ENCODE results near the gene C1orf21.

DNA sequence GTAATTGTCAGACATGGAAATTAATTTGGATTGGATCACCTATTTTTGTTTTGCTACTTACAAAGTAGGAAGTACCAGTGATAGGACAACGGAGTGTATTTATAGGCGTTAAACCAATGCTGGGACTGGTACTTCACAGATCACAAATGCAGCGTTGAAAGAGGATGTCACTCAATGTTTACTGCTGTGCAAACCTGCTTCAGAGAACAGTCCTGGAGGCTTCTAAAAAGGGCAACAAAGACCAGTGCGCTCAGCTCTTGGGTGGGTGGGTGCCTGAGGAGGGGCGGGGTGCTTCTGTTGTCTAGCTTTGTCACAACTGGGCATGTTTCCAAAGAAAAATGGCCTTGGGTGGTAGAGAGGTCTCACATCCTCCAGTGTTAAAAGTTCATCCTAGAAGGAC, 2.1 kb downstream of the C1orf21 start:
- TF ChIP-seq, protein P1, sequence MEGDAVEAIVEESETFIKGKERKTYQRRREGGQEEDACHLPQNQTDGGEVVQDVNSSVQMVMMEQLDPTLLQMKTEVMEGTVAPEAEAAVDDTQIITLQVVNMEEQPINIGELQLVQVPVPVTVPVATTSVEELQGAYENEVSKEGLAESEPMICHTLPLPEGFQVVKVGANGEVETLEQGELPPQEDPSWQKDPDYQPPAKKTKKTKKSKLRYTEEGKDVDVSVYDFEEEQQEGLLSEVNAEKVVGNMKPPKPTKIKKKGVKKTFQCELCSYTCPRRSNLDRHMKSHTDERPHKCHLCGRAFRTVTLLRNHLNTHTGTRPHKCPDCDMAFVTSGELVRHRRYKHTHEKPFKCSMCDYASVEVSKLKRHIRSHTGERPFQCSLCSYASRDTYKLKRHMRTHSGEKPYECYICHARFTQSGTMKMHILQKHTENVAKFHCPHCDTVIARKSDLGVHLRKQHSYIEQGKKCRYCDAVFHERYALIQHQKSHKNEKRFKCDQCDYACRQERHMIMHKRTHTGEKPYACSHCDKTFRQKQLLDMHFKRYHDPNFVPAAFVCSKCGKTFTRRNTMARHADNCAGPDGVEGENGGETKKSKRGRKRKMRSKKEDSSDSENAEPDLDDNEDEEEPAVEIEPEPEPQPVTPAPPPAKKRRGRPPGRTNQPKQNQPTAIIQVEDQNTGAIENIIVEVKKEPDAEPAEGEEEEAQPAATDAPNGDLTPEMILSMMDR (IDR thresholded peaks at IDR 0.05), result no peak
- TF ChIP-seq EZH2 (IDR thresholded peaks at IDR 0.05; ENCODE audit: borderline replicate concordance, insufficient read depth, low read depth, low read length, poor library complexity, severe bottlenecking), result no peak
